Spleen (tissue), 11 donors: ENCODE results near the gene SLC9A8. TPM values are rescaled to one million over a fixed set of nuclear protein-coding genes. Genes with fewer than 3 reads are reported as not detected.

Experiments
- DNase-seq: peaks from one replicate; pipeline ENCODE4 v3.0.0-alpha.2; 2020
- H3K27ac ChIP-seq, 8 donors: fragments of 200-600 bp; sonication (generic) in 7 of 8; 1 replicate in 4 of 8; 2 replicates in 4 of 8; pipeline versions ENCODE4 v1.5.0 to v1.8.0; 2016 to 2021; ENCODE audit warnings: inconsistent platforms in 4 of 8, mild to moderate bottlenecking in 4 of 8, moderate library complexity in 1 of 8
- H3K27me3 ChIP-seq, 7 donors: fragments of 200-600 bp; sonication (generic) in 6 of 7; replicated peaks in 1 of 7; 1 replicate in 4 of 7; 2 replicates in 3 of 7; pipeline versions ENCODE4 v1.5.0 to v1.8.0; 2016 to 2021; ENCODE audit warnings: inconsistent platforms in 3 of 7, mild to moderate bottlenecking in 1 of 7
- H3K36me3 ChIP-seq, 6 donors: fragments of 200-600 bp; sonication (generic) in 5 of 6; 1 replicate in 4 of 6; 2 replicates in 2 of 6; pipeline versions ENCODE4 v1.5.0 to v1.8.0; 2016 to 2021; ENCODE audit warnings: inconsistent platforms in 2 of 6
- H3K4me1 ChIP-seq, 6 donors: fragments of 200-600 bp; sonication (generic) in 5 of 6; 1 replicate in 3 of 6; 2 replicates in 3 of 6; pipeline versions ENCODE4 v1.5.0 to v1.8.0; 2016 to 2021; ENCODE audit warnings: inconsistent platforms in 3 of 6
- H3K4me3 ChIP-seq, 8 donors: fragments of 200-600 bp; sonication (generic) in 7 of 8; 1 replicate in 4 of 8; 2 replicates in 4 of 8; pipeline versions ENCODE4 v1.5.0 to v1.8.0; 2016 to 2021; ENCODE audit warnings: inconsistent platforms in 4 of 8, mild to moderate bottlenecking in 4 of 8, moderate library complexity in 2 of 8
- H3K9me3 ChIP-seq, 8 donors: fragments of 200-600 bp; sonication (generic) in 7 of 8; 1 replicate in 4 of 8; 2 replicates in 4 of 8; pipeline versions ENCODE4 v1.5.0 to v1.8.0; 2016 to 2021; ENCODE audit warnings: inconsistent platforms in 4 of 8
- POLR2A ChIP-seq, 3 donors: fragments of 450-650 bp; IDR thresholded peaks; one replicate each; pipeline ENCODE4 v1.5.1; 2017; ENCODE audit warnings: antibody characterized with exemption in 3 of 3, mild to moderate bottlenecking in 1 of 3
- POLR2AphosphoS5 ChIP-seq, 3 donors: sonication (generic); formaldehyde crosslinking; IDR thresholded peaks; one replicate each; pipeline ENCODE4 v1.5.1; 2017; ENCODE audit warnings: antibody characterized with exemption in 3 of 3
- WGBS, 5 donors: extraction: QIAGEN DNeasy Blood & Tissue Kit in 3 of 5; methylation state at CpG; one replicate each; pipeline versions ENCODE4 v1.1.5 to v1.1.7; 2013 to 2018; 5-methylcytosine and 5-hydroxymethylcytosine counted together
- intact Hi-C: fragments of 100-400 bp; cut with DNase I; formaldehyde crosslinking; loops from one replicate; pipeline ENCODE4 v1.15.0; 2023; ENCODE audit warnings: low total_unique reads
- polyA plus RNA-seq, 3 donors: library from polyadenylated mRNA; stranded (reverse); fragments of 200-250 nt; gene quantifications; one replicate each; pipeline ENCODE4 v1.2.1, GENCODE V29; 2013
- total RNA-seq, 7 donors: library from RNA; depleted of rRNA in 3 of 7; stranded (reverse); fragments of >200 nt in 3 of 7; fragmentation: NEBNext Ultra II Directional in 4 of 7; extraction: Animal tissue kit (Norgen Biotek cat#: 25700) in 4 of 7; gene quantifications; one replicate each; pipeline versions ENCODE4 v1.1.0 to v1.2.1, GENCODE V29; 2016 to 2021
- TF ChIP-seq, protein P1 (sequence below), 11 experiments: fragments of 200-600 bp in 7 of 11; fragments of 450-650 bp in 4 of 11; sonication (generic) in 4 of 11; IDR thresholded peaks in 8 of 11; conservative IDR thresholded peaks in 3 of 11; 1 replicate in 7 of 11; 2 replicates in 4 of 11; pipeline versions ENCODE4 v1.4.0 to v1.8.0; 2016 to 2021; ENCODE audit warnings: antibody characterized with exemption in 11 of 11, inconsistent platforms in 4 of 11, mild to moderate bottlenecking in 1 of 11
- donor health status: healthy with polysubstance abuse.
- donor health status: DM: no; HTN: no; CAD: no; lungs with moderate emphysema.
- donor health status: DM: no; HTN: no; CAD: no.
- donor health status: Bipolar disorder and iron deficiency.
- donor health status: healthy.
- donor health status: DM: no; HTN: no; CAD: no.
- donor health status: DM: yes; HTN: yes; CAD: no.

Gene SLC9A8
- total and polyA plus RNA-seq, 10 donors = 4.6 to 35.3 (median 22.3) TPM

DNA sequence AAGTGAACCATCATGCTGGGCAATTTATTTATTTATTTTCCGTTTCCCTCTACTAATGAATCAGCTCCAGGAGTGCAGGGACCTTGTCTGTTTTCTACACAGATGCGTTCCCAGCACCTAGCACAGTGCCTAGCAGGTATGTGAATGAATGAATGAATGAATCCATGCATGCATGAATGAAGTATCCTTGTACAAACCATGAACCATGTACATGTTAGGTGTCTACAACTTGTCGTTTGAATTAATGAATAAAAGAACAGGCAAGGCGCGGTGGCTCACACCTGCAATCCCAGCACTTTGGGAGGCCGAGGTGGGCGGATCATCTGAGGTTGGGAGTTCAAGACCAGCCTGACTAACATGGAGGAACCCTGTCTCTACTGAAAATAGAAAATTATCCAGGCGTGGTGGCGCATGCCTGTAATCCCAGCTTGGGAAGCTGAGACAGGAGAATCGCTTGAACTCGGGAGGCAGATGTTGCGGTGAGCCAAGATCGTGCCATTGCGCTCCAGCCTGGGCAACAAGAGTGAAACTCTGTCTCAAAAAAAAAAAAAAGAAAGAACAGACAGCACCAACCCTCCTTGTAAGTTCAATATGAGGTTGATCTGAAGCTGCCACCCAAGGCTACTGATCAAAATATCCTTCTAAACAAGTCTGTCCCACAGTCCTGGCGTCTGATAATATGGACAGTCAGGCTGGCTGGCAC, 27.3 kb upstream of the SLC9A8 start:
- WGBS, 5 donors = 83 to 89% (median 85%) methylated on average over 15 of the region's 15 CpGs
- Histone ChIP-seq H3K27ac (peak overlapping the region in 7 of 8 donors; percentile 56 to 89 (median 81)), H3K27me3 (no peaks in the 10 kb centered on the region), H3K36me3 (no peaks in the 10 kb centered on the region), H3K4me1 (peaks cover 9 to 72% (median 54%) of the 10 kb centered on the region in 6 donors), H3K9me3 (no peaks in the 10 kb centered on the region), H3K4me3 (peak overlapping the region in 1 of 8 donors; percentile 58)
- TF ChIP-seq, protein P1, sequence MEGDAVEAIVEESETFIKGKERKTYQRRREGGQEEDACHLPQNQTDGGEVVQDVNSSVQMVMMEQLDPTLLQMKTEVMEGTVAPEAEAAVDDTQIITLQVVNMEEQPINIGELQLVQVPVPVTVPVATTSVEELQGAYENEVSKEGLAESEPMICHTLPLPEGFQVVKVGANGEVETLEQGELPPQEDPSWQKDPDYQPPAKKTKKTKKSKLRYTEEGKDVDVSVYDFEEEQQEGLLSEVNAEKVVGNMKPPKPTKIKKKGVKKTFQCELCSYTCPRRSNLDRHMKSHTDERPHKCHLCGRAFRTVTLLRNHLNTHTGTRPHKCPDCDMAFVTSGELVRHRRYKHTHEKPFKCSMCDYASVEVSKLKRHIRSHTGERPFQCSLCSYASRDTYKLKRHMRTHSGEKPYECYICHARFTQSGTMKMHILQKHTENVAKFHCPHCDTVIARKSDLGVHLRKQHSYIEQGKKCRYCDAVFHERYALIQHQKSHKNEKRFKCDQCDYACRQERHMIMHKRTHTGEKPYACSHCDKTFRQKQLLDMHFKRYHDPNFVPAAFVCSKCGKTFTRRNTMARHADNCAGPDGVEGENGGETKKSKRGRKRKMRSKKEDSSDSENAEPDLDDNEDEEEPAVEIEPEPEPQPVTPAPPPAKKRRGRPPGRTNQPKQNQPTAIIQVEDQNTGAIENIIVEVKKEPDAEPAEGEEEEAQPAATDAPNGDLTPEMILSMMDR (IDR thresholded peaks at IDR 0.05 in 8 of 11, conservative IDR thresholded peaks at IDR 0.05 in 3 of 11) = no peak
- TF ChIP-seq POLR2A (IDR thresholded peaks at IDR 0.05) = no peak
- no peak for TF ChIP-seq POLR2AphosphoS5 (IDR thresholded peaks at IDR 0.05)
- intact Hi-C loops = no loop called here
- DNase-seq = no peak

GRCh38 chr20:49785852-49786175, 26.8 kb upstream of the SLC9A8 start:
- Histone ChIP-seq H3K27me3 (no peaks in the 10 kb centered on the region), H3K4me1 (peaks cover 9 to 73% (median 58%) of the 10 kb centered on the region in 6 donors), H3K36me3 (no peaks in the 10 kb centered on the region), H3K27ac (peak overlapping the region in 7 of 8 donors; percentile 56 to 89 (median 81)), H3K9me3 (no peaks in the 10 kb centered on the region), H3K4me3 (peak overlapping the region in 4 of 8 donors; percentile 2 to 58 (median 8))
- TF ChIP-seq POLR2A (IDR thresholded peaks at IDR 0.05) = no peak
- TF ChIP-seq, protein P1 (IDR thresholded peaks at IDR 0.05 in 8 of 11, conservative IDR thresholded peaks at IDR 0.05 in 3 of 11) = no peak
- TF ChIP-seq POLR2AphosphoS5 (IDR thresholded peaks at IDR 0.05) = peak in 1 of 3 donors; percentile 28
- WGBS, 5 donors = 37 to 62% (median 48%) methylated on average over 4 of the region's 4 CpGs
- no peak for DNase-seq
- intact Hi-C loops = no loop called here

- no peak for DNase-seq
- TF ChIP-seq, protein P1 (IDR thresholded peaks at IDR 0.05 in 8 of 11, conservative IDR thresholded peaks at IDR 0.05 in 3 of 11) = no peak
- TF ChIP-seq POLR2AphosphoS5 (IDR thresholded peaks at IDR 0.05) (no peak), POLR2A (IDR thresholded peaks at IDR 0.05) (no peak)
- no peaks in the 10 kb centered on the region for H3K9me3 ChIP-seq
- no peaks in the 10 kb centered on the region for H3K36me3 ChIP-seq
- WGBS, 5 donors = 46 to 70% (median 56%) methylated on average over 9 to 11 of the region's 11 CpGs
- H3K27ac ChIP-seq = peak overlapping the region in 7 of 8 donors; percentile 56 to 89 (median 81)
- peak overlapping the region in 4 of 8 donors; percentile 2 to 58 (median 8) for H3K4me3 ChIP-seq
- H3K27me3 ChIP-seq = no peaks in the 10 kb centered on the region
- intact Hi-C loops = no loop called here
- peaks cover 9 to 75% (median 58%) of the 10 kb centered on the region in 6 donors for H3K4me1 ChIP-seq
These were observed 26.4 kb upstream of the SLC9A8 start for GRCh38 chr20:49786196-49786595.

DNA sequence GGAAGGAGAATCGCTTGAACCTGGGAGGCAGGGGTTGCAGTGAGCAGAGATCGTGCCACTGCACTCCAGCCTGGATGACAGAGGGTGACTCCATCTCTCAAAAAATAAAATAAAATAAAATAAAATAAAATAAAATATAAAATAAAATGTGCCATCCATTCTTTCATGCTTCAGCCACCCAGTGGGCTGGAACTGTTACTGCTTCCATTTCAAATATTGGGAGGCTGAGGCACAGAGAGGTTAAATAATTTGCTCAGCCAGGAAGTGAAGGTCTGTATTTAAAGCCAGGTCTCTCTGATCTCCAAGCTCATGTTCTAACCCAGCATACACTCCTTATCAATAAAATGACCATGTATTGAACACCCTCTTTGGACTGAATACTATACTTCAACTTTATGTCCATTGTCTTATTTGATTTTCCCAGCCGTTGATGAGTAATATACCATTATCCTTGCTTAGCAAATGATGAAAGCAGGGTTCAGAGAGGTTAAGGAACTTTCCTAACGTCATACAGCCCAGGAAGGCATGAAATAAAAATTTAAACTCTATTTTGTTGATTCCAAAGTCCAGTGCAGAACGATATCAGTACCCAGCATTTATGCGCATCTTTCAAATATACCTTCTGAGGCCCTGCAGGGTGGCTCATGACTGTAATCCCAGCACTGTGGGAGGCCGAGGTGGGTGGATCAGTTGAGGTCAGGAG, 25.8 kb upstream of the SLC9A8 start:
- WGBS, 5 donors = 82 to 90% (median 85%) methylated on average over 7 of the region's 7 CpGs
- TF ChIP-seq, protein P1 (IDR thresholded peaks at IDR 0.05 in 8 of 11, conservative IDR thresholded peaks at IDR 0.05 in 3 of 11) = peak in 2 of 11 experiments; percentile 7 to 17
- TF ChIP-seq POLR2AphosphoS5 (IDR thresholded peaks at IDR 0.05) = no peak
- DNase-seq = no peak
- Histone ChIP-seq H3K4me3 (peak overlapping the region in 1 of 8 donors; percentile 58), H3K4me1 (peaks cover 9 to 77% (median 57%) of the 10 kb centered on the region in 6 donors), H3K27ac (peak overlapping the region in 6 of 8 donors; percentile 77 to 89 (median 82)), H3K9me3 (no peaks in the 10 kb centered on the region), H3K36me3 (no peaks in the 10 kb centered on the region), H3K27me3 (no peaks in the 10 kb centered on the region)
- intact Hi-C loops = no loop called here
